Testis (tissue), 3 donors: ENCODE results near the gene TENM4. TPM values are rescaled to one million over a fixed set of nuclear protein-coding genes. Genes with fewer than 3 reads are reported as not detected.

Experiments used
- DNase-seq: peaks from one replicate; pipeline ENCODE4 v3.0.0-alpha.2; 2019
- H3K27ac ChIP-seq, 2 donors: fragments of 200-600 bp; sonication (generic); one replicate each; pipeline ENCODE4 v1.5.1; 2019
- H3K27me3 ChIP-seq: fragments of 200-600 bp; sonication (generic); one replicate; pipeline ENCODE4 v1.5.1; 2019
- H3K36me3 ChIP-seq: fragments of 200-600 bp; sonication (generic); one replicate; pipeline ENCODE4 v1.5.1; 2017; ENCODE audit warnings: low read depth; ENCODE audit errors: missing control alignments
- H3K4me1 ChIP-seq: fragments of 200-600 bp; sonication (generic); one replicate; pipeline ENCODE4 v1.5.1; 2019
- H3K4me3 ChIP-seq, 2 donors: fragments of 200-600 bp; sonication (generic); one replicate each; pipeline ENCODE4 v1.5.1; 2017 to 2019
- H3K9me3 ChIP-seq: fragments of 200-600 bp; sonication (generic); one replicate; pipeline ENCODE4 v1.5.1; 2017
- CTCF ChIP-seq, 3 experiments: fragments of 450-650 bp in 2 of 3; fragments of 200-600 bp in 1 of 3; sonication (generic) in 1 of 3; IDR thresholded peaks; one replicate each; pipeline ENCODE4 v1.5.1; 2016 to 2019; ENCODE audit warnings: antibody characterized with exemption in 3 of 3, mild to moderate bottlenecking in 2 of 3, moderate library complexity in 1 of 3
- POLR2A ChIP-seq: fragments of 450-650 bp; IDR thresholded peaks from one replicate; pipeline ENCODE4 v1.6.1; 2017; ENCODE audit warnings: antibody characterized with exemption, mild to moderate bottlenecking, moderate library complexity
- WGBS, 2 donors: methylation state at CpG; one replicate each; pipeline ENCODE4 v1.1.5; 2018; 5-methylcytosine and 5-hydroxymethylcytosine counted together
- intact Hi-C: fragments of 100-400 bp; cut with DNase I; formaldehyde crosslinking; loops from one replicate; pipeline ENCODE4 v1.15.1; 2023; ENCODE audit warnings: low total_unique reads
- polyA plus RNA-seq: library from polyadenylated mRNA; stranded (reverse); fragments of 350-450 nt; fragmentation: Illumina TruSeq; extraction: RNeasy Lipid Tissue Mini Kit (QIAGEN cat#74804); gene quantifications from one replicate; pipeline ENCODE4 v1.2.3, GENCODE V29; 2014; ENCODE audit warnings: low read depth, low replicate concordance; ENCODE audit not compliant: insufficient read depth
- total RNA-seq, 2 donors: library from RNA; depleted of rRNA; stranded (reverse); fragments of >200 nt; gene quantifications; one replicate each; pipeline ENCODE4 v1.2.3, GENCODE V29; 2016

Gene TENM4
- total and polyA plus RNA-seq, 3 donors from 2014 or later: 10.6 to 17.9 (median 11.4) TPM

- Histone ChIP-seq H3K36me3 (no peaks in the 10 kb centered on the region), H3K27ac (no peak overlapping the region), H3K4me1 (no peaks in the 10 kb centered on the region), H3K9me3 (no peaks in the 10 kb centered on the region), H3K4me3 (no peak overlapping the region), H3K27me3 (no peaks in the 10 kb centered on the region)
- WGBS, 2 donors: 91 to 96% methylated on average over 3 of the region's 3 CpGs
- intact Hi-C loops: no loop called here
- no peak for DNase-seq
- TF ChIP-seq CTCF (IDR thresholded peaks at IDR 0.05) (no peak), POLR2A (no peak)
Measured at GRCh38 chr11:79220171-79220570, 220.7 kb downstream of the TENM4 start.

- no peaks in the 10 kb centered on the region for H3K27me3 ChIP-seq
Measured at GRCh38 chr11:79219186-79220045, 221.4 kb downstream of the TENM4 start.

DNA sequence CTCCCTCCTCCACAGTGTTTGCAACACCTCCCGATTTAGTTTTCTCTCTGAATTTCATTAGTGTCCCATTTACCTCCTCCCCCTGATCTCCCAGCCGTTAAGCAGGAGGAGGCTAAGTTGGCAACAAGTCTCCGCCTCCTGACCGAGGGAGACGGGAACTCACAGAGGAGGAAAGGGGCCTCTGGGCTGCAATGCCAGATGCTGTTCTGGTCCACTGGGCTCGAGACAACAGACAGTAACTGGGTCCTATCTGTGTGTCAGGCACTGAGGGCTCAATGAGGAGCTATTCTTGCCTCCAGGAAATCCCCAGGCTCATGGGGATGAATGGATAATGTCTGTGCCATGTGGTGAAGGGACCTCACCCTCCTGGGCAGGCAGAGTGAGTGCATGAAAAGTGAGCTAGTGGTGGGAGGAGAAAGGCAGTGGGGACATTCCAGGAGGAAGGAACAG, 228.1 kb downstream of the TENM4 start:
- WGBS, 2 donors: 53 to 79% methylated on average over 6 of the region's 6 CpGs

More at GRCh38 chr11:79219186-79220045, 221.4 kb downstream of the TENM4 start:
- intact Hi-C loops: no loop called here
- H3K4me3 ChIP-seq: no peak overlapping the region
- H3K36me3 ChIP-seq: no peaks in the 10 kb centered on the region
- no peaks in the 10 kb centered on the region for H3K4me1 ChIP-seq
- no peaks in the 10 kb centered on the region for H3K9me3 ChIP-seq
- DNase-seq: no peak
- WGBS, 2 donors: 91 to 97% methylated on average over 5 to 6 of the region's 6 CpGs
- no peak overlapping the region for H3K27ac ChIP-seq
- no peak for TF ChIP-seq CTCF (IDR thresholded peaks at IDR 0.05)
- no peak for TF ChIP-seq POLR2A

DNA sequence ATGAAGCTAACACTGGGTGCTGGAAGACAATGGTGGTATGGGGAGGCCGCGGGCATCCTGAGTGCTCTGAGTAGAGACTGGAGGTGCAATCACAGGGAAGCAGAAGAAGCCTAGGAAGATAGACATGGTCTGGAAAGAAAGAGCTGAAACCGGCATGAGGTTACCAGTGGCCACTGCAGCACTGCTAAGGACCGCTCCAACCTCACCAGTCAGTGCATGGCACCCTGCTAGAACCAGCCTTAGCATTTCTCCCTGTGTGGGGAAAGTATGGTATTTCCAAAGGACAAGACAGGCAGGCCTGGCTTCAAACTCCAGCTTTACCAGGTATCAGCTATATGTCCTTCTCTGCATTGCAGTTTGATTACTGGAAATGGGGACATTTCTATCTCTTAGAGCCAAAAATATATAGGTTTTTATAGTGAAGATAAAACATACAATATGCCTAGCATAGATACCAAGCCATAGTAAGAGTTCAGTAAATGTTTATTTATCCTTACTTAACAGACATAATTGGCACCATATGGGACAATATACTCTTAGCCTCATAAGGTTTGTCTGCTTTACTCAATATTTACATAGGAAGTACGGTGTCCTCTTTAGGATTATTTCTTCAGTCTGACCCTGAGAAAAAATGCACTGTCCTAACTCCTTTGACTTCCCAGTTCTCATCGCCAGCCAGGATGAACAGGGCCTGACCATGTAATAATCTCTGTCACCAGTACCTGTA, 231.1 kb downstream of the TENM4 start:
- Histone ChIP-seq H3K27me3 (no peaks in the 10 kb centered on the region), H3K36me3 (no peaks in the 10 kb centered on the region), H3K27ac (no peak overlapping the region), H3K4me1 (no peaks in the 10 kb centered on the region), H3K9me3 (no peaks in the 10 kb centered on the region), H3K4me3 (no peak overlapping the region)
- 94 to 98% methylated on average over 5 to 6 of the region's 6 CpGs for WGBS, 2 donors
- DNase-seq: no peak
- intact Hi-C loops: no loop called here
- TF ChIP-seq POLR2A: no peak
- TF ChIP-seq CTCF (IDR thresholded peaks at IDR 0.05): no peak

More for the DNA sequence above, 228.1 kb downstream of the TENM4 start:
- Histone ChIP-seq H3K36me3 (no peaks in the 10 kb centered on the region), H3K27ac (no peak overlapping the region), H3K27me3 (no peaks in the 10 kb centered on the region), H3K4me3 (no peak overlapping the region), H3K4me1 (no peaks in the 10 kb centered on the region), H3K9me3 (no peaks in the 10 kb centered on the region)
- TF ChIP-seq POLR2A (no peak), CTCF (IDR thresholded peaks at IDR 0.05) (no peak)
- intact Hi-C loops: no loop called here
- no peak for DNase-seq
